Measurements from ENCODE around the gene CCL19. TPM values are rescaled to one million over a fixed set of nuclear protein-coding genes. Genes with fewer than 3 reads are reported as not detected.

CCL19 gene
- total and polyA plus RNA-seq, 10 donors, result 4.0 to 73.1 (median 22.8) TPM; not detected in 2

DNA sequence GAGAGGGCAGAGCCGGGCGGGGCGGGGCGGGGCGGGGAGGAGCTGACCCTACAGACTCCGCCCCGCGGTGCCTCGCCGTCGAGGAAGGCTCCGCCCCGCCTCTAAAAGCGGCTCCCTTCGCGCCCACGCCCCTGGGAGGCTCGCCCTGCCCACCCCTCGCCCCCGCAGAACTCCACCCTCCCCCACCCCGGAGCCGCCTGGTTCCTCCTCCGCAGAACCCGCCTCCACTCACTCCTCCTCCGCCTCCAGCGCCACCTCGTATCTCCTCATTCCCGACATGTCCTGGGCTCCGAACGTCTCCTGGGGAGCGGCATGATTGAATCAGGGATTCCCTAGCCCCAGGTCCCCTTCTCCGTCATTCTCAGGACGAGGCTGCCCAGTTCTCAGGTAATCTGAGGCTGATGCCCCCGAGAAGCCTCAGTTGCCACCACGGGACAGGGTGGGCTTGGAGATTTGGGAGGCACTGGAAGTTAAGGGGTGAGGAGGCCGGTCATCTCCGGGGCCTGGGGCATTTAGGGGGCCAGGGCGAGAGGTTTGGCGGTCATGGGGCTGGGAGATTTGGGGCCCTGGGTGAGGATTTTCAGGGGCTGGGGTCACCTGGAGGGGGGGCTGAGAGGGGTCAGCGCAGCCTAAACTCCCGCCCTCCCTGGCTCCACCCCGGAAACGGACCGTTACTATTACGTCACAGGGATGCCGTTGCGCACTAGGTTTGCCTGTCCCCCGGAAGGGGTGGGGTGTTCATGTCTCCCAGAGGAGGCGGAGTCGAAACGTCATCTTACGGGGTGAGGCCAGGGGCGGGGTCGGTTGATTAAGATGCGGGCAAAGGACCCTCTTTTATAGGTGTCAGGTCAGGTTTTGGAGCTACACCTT lies 25.5 kb downstream of the CCL19 start:
- WGBS, 5 donors, result 1 to 6% (median 5%) methylated on average over 30 to 55 of the region's 55 CpGs
- peaks cover 3 to 46% (median 21%) of the 10 kb centered on the region in 6 donors for H3K4me1 ChIP-seq
- TF ChIP-seq, protein P1, sequence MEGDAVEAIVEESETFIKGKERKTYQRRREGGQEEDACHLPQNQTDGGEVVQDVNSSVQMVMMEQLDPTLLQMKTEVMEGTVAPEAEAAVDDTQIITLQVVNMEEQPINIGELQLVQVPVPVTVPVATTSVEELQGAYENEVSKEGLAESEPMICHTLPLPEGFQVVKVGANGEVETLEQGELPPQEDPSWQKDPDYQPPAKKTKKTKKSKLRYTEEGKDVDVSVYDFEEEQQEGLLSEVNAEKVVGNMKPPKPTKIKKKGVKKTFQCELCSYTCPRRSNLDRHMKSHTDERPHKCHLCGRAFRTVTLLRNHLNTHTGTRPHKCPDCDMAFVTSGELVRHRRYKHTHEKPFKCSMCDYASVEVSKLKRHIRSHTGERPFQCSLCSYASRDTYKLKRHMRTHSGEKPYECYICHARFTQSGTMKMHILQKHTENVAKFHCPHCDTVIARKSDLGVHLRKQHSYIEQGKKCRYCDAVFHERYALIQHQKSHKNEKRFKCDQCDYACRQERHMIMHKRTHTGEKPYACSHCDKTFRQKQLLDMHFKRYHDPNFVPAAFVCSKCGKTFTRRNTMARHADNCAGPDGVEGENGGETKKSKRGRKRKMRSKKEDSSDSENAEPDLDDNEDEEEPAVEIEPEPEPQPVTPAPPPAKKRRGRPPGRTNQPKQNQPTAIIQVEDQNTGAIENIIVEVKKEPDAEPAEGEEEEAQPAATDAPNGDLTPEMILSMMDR (IDR thresholded peaks at IDR 0.05 in 8 of 11, conservative IDR thresholded peaks at IDR 0.05 in 3 of 11), result peak in 2 of 11 experiments; percentile 16 to 41
- peak; percentile 78 to 93 (median 86) for TF ChIP-seq POLR2AphosphoS5 (IDR thresholded peaks at IDR 0.05)
- TF ChIP-seq POLR2A (IDR thresholded peaks at IDR 0.05), result no peak
- H3K4me3 ChIP-seq, result peak overlapping the region; percentile 45 to 76 (median 60)
- H3K9me3 ChIP-seq, result peaks cover 0 to 16% (median 12%) of the 10 kb centered on the region in 8 donors
- intact Hi-C loops (cut with DNase I; ENCODE audit: low total_unique reads), result no loop called here
- no peaks in the 10 kb centered on the region for H3K27me3 ChIP-seq (replicated peaks in 1 of 7)
- peak; percentile 97 for DNase-seq
- peak overlapping the region; percentile 82 to 98 (median 97) for H3K27ac ChIP-seq
- peaks cover 0 to 29% (median 0%) of the 10 kb centered on the region in 6 donors for H3K36me3 ChIP-seq

DNA sequence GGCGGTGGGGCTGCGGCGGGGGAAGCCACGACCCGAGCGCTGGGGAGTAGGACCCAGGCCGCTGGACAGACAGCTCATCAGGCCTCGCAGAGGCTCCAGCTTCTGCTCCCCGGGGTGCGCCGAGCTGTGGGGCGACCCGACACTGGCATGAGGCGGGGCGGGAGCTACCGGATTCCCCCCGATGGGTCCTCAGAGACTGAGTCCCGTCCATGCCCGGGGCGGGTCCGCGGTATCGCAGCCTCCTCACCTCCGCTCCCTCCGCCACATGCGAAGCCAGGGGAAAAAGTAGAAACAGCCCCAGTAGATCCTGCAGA lies 26.1 kb downstream of the CCL19 start:
- 0 to 2% (median 1%) methylated on average over 13 to 26 of the region's 26 CpGs for WGBS, 5 donors
- no peaks in the 10 kb centered on the region for H3K27me3 ChIP-seq (replicated peaks in 1 of 7)
- intact Hi-C loops (cut with DNase I; ENCODE audit: low total_unique reads), result no loop called here
- peak overlapping the region; percentile 45 to 76 (median 60) for H3K4me3 ChIP-seq
- peak overlapping the region; percentile 82 to 98 (median 97) for H3K27ac ChIP-seq
- H3K9me3 ChIP-seq, result peaks cover 0 to 10% (median 8%) of the 10 kb centered on the region in 8 donors
- H3K36me3 ChIP-seq, result peaks cover 0 to 35% (median 2%) of the 10 kb centered on the region in 6 donors
- peaks cover 3 to 46% (median 21%) of the 10 kb centered on the region in 6 donors for H3K4me1 ChIP-seq
- peak; percentile 94 for DNase-seq
- no peak for TF ChIP-seq POLR2A (IDR thresholded peaks at IDR 0.05)
- TF ChIP-seq POLR2AphosphoS5 (IDR thresholded peaks at IDR 0.05), result peak in 2 of 3 donors; percentile 2 to 73
- TF ChIP-seq, protein P1 (IDR thresholded peaks at IDR 0.05 in 8 of 11, conservative IDR thresholded peaks at IDR 0.05 in 3 of 11), result peak in 2 of 11 experiments; percentile 9 to 39

GRCh38 chr9:34664281-34665066 lies 26.6 kb downstream of the CCL19 start:
- H3K4me3 ChIP-seq, result peak overlapping the region; percentile 45 to 76 (median 60)
- no peak for TF ChIP-seq POLR2AphosphoS5 (IDR thresholded peaks at IDR 0.05)
- TF ChIP-seq, protein P1 (IDR thresholded peaks at IDR 0.05 in 8 of 11, conservative IDR thresholded peaks at IDR 0.05 in 3 of 11), result peak in 10 of 11 experiments; percentile 30 to 86 (median 77)
- TF ChIP-seq POLR2A (IDR thresholded peaks at IDR 0.05), result no peak
- peaks cover 0 to 4% (median 3%) of the 10 kb centered on the region in 8 donors for H3K9me3 ChIP-seq
- peak overlapping the region; percentile 82 to 98 (median 97) for H3K27ac ChIP-seq
- peaks cover 3 to 46% (median 21%) of the 10 kb centered on the region in 6 donors for H3K4me1 ChIP-seq
- H3K36me3 ChIP-seq, result peaks cover 0 to 37% (median 4%) of the 10 kb centered on the region in 6 donors
- DNase-seq, result peak; percentile 85
- no peaks in the 10 kb centered on the region for H3K27me3 ChIP-seq (replicated peaks in 1 of 7)
- intact Hi-C loops (cut with DNase I; ENCODE audit: low total_unique reads), result no loop called here
- 9 to 19% (median 15%) methylated on average over 18 of the region's 18 CpGs for WGBS, 5 donors

Data from spleen (tissue), 11 donors.